GM12878 (cell line): ENCODE measurements around the gene SEPTIN5. TPM values are rescaled to one million over a fixed set of nuclear protein-coding genes. Genes with fewer than 3 reads are reported as not detected.

Source experiments
- ATAC-seq: fragments of 200-7000 bp; cut with Tn5 transposase; 3 replicates; pipeline ENCODE4 v1.9.1; 2020; ENCODE audit warnings: mild to moderate bottlenecking, moderate library complexity
- BruUV-seq: library from RNA; stranded (reverse); fragments of 400-500 nt; replicated peaks from 2 replicates; lab custom pipeline; 2021; lab: Mats Ljungman, UMichigan
- CTCF ChIA-PET: fragments of 300-600 bp; sonication (Branson Sonifier 250); formaldehyde crosslinking; extraction: SDS; loops from one replicate; lab custom pipeline; 2021; ENCODE audit warnings: inconsistent platforms; lab: Yijun Ruan, JAX
- POLR2A ChIA-PET: fragments of 350-600 bp; formaldehyde crosslinking; extraction: SDS; loops from one replicate; lab custom pipeline; 2021; ENCODE audit warnings: inconsistent platforms; lab: Charles Lee
- RAD21 ChIA-PET: fragments of 300-600 bp; sonication (Branson Sonifier 250); formaldehyde crosslinking; loops from one replicate; lab custom pipeline; 2023; ENCODE audit warnings: antibody characterized with exemption; ENCODE audit not compliant: unreplicated experiment; lab: Charles Lee
- SMC1A ChIA-PET: fragments of 300-600 bp; sonication (Branson Sonifier 250); formaldehyde crosslinking; loops from one replicate; lab custom pipeline; 2023; ENCODE audit not compliant: unreplicated experiment, uncharacterized antibody; lab: Charles Lee
- DNase-seq: peaks from one replicate; pipeline ENCODE4 v3.0.0-alpha.2; 2011; ENCODE audit warnings: low read depth, low spot score
- FAIRE-seq: peaks from 3 replicates; lab custom pipeline; 2011; peaks lifted over from hg19 to GRCh38; lab: Jason Lieb, UNC
- H2AFZ ChIP-seq: 2 replicates; pipeline ENCODE4 v1.6.0; 2011; ENCODE audit warnings: low read depth, low read length, control low read depth; ENCODE audit not compliant: control insufficient read depth
- H3K27ac ChIP-seq: 2 replicates; pipeline ENCODE4 v1.5.1; 2011; ENCODE audit warnings: control low read depth; ENCODE audit not compliant: control insufficient read depth, insufficient read depth
- H3K27me3 ChIP-seq, 2 experiments: replicated peaks in 1 of 2; 2 replicates each; pipeline versions ENCODE4 v1.6.0 to v1.6.1; 2011; ENCODE audit warnings: low read length in 1 of 2; ENCODE audit not compliant: control insufficient read depth in 2 of 2, insufficient read depth in 2 of 2
- H3K36me3 ChIP-seq, 2 experiments: 2 replicates each; pipeline ENCODE4 v1.5.1; 2011; ENCODE audit warnings: low read length in 1 of 2; ENCODE audit not compliant: control insufficient read depth in 2 of 2, insufficient read depth in 2 of 2
- H3K4me1 ChIP-seq: 2 replicates; pipeline ENCODE4 v1.6.1; 2011; ENCODE audit warnings: mild to moderate bottlenecking, low read length, moderate library complexity, mixed read lengths; ENCODE audit not compliant: control insufficient read depth, insufficient read depth
- H3K4me2 ChIP-seq: 2 replicates; pipeline ENCODE4 v1.6.0; 2011; ENCODE audit warnings: control low read depth; ENCODE audit not compliant: control insufficient read depth, insufficient read depth
- H3K4me3 ChIP-seq: fragments of 200-600 bp; sonication (generic); 2 replicates; pipeline ENCODE4 v1.5.1; 2016
- H3K79me2 ChIP-seq: 2 replicates; pipeline ENCODE4 v1.6.0; 2011; ENCODE audit warnings: low read length; ENCODE audit not compliant: control insufficient read depth, insufficient read depth
- H3K9ac ChIP-seq: 2 replicates; pipeline ENCODE4 v1.8.0; 2011; ENCODE audit warnings: low read length, control low read depth, mixed read lengths; ENCODE audit not compliant: control insufficient read depth, insufficient read depth
- H3K9me3 ChIP-seq: replicated peaks from 3 replicates; pipeline ENCODE4 v1.5.1; 2011; ENCODE audit warnings: mild to moderate bottlenecking, low read length; ENCODE audit not compliant: control insufficient read depth, insufficient read depth
- H4K20me1 ChIP-seq: 2 replicates; pipeline ENCODE4 v1.6.0; 2011; ENCODE audit not compliant: control insufficient read depth, insufficient read depth
- CTCF ChIP-seq, 3 experiments: IDR thresholded peaks in 2 of 3; conservative IDR thresholded peaks in 1 of 3; 2 replicates each; pipeline ENCODE4 v1.5.1; 2011; ENCODE audit warnings: low read depth in 3 of 3, low read length in 3 of 3, mild to moderate bottlenecking in 3 of 3, control low read depth in 2 of 3, moderate library complexity in 2 of 3, inconsistent platforms in 1 of 3, mixed read lengths in 1 of 3; ENCODE audit not compliant: control insufficient read depth in 2 of 3, insufficient read depth in 1 of 3; ENCODE audit errors: extremely low read depth in 1 of 3
- RAD21 ChIP-seq: IDR thresholded peaks from 2 replicates; pipeline ENCODE4 v1.6.1; 2011; ENCODE audit warnings: mild to moderate bottlenecking, low read depth, low read length, moderate library complexity; ENCODE audit not compliant: insufficient read depth
- SMC3 ChIP-seq: IDR thresholded peaks from 2 replicates; pipeline ENCODE4 v1.6.1; 2011; ENCODE audit warnings: low read length, improper control_type of control experiment, borderline replicate concordance
- WGBS: methylation state at CpG from one replicate; pipeline ENCODE4 v1.1.6; 2016; ENCODE audit warnings: low lambda C conversion rate; ENCODE audit not compliant: insufficient replicate concordance, insufficient coverage; ENCODE audit errors: missing lambda C conversion rate; 5-methylcytosine and 5-hydroxymethylcytosine counted together
- in situ Hi-C: fragments of 300-500 bp; cut with MboI; formaldehyde crosslinking; loops from 9 replicates; pipeline ENCODE4 v1.14.3; 2018; ENCODE audit warnings: mixed read lengths
- intact Hi-C: fragments of 100-400 bp; cut with micrococcal nuclease; formaldehyde crosslinking; loops from one replicate; pipeline ENCODE4 v1.14.2; 2022; ENCODE audit not compliant: unreplicated experiment
- polyA plus RNA-seq, 11 experiments: library from polyadenylated mRNA; depleted of rRNA in 4 of 11; unstranded in 6 of 11; stranded (reverse) in 5 of 11; fragments of >200 nt; fragmentation: Nextera tagmentation in 4 of 11; fragmentation: Illumina TruSeq in 1 of 11; extraction: Ambion mirVana in 4 of 11; extraction: Trizol in 1 of 11; gene quantifications; 1 replicate in 1 of 11; 2 replicates in 10 of 11; pipeline versions ENCODE4 v1.2.1 to v1.2.3, GENCODE V29; 2011 to 2016; ENCODE audit warnings: inconsistent platforms in 2 of 11, missing spikeins in 2 of 11, low read depth in 1 of 11
- total RNA-seq, 4 experiments: library from RNA; depleted of rRNA in 3 of 4; stranded (reverse); fragments of >200 nt in 3 of 4; fragmentation: Illumina TruSeq in 1 of 4; extraction: Trizol in 1 of 4; gene quantifications; 2 replicates each; pipeline versions ENCODE4 v1.2.1 to v1.2.3, GENCODE V29; 2013 to 2021
- TF ChIP-seq, protein P1 (sequence below): fragments of 150-350 bp; IDR thresholded peaks from 2 replicates; pipeline ENCODE4 v1.6.1; 2016; ENCODE audit warnings: low read depth, low read length

SEPTIN5 gene
- total and polyA plus RNA-seq, 10 of the 15 experiments (the other 5 are each of a cell fraction or from before 2014, with no cell fraction given): 0.13 to 1.1 (median 0.34) TPM; not detected in 5

DNA sequence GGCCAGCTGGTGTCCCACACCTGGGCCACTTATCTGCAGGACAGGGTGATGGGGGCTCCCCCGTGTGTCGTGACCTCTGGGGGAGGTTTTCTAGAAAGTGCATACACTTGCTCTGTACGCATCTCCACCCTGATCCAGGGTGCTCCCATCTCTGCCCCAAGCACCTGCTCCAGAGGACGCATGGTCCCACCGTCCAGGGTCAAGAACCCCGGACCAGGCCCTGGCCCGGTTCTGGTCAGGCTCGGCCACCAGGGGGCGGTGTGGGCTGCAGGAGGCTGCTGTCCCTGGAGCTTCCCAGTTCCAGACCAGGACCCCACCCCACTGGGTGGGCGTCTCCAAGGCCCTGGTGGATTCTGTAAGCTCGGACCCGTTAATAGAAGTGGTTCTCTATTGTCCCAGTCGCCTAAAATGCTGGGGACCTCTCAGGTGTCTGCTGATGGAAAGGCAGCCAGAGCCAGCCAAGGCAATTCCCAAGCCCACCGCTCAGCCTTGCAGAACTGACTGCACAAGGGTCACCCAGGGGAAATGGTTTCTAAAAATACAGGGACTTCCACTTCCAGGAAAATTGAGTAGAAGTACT, 34.7 kb upstream of the SEPTIN5 start:
- ChIA-PET POLR2A (no interaction called here), CTCF (interaction anchor here (0.7 to 1.8 kb wide), 6 partner anchors 10 to 230 kb away, joined by 3 to 5 read pairs (median 3); no protein-coding TSS in a partner anchor)

More for the DNA sequence above, 34.7 kb upstream of the SEPTIN5 start:
- no TSS peak for BruUV-seq
- in situ Hi-C loops: no loop called here
- H3K4me3 ChIP-seq: no peak overlapping the region
- H3K27ac ChIP-seq: no peak overlapping the region
- intact Hi-C loops: no loop called here
- H3K4me2 ChIP-seq: no peak overlapping the region
- TF ChIP-seq SMC3 (peak; percentile 41; the same call in 1 of the 2 replicates), RAD21 (0 out of 2 replicates have a peak, but pooled peaks have one; percentile 19), CTCF (IDR thresholded peaks at IDR 0.05 in 2 of 3, conservative IDR thresholded peaks at IDR 0.05 in 1 of 3; ENCODE audit: control insufficient read depth in 2 of 3, extremely low read depth in 1 of 3, insufficient read depth in 1 of 3, low read depth in 3 of 3, low read length in 3 of 3) (peak; percentile 47 to 79 (median 67))
- TF ChIP-seq, protein P1, sequence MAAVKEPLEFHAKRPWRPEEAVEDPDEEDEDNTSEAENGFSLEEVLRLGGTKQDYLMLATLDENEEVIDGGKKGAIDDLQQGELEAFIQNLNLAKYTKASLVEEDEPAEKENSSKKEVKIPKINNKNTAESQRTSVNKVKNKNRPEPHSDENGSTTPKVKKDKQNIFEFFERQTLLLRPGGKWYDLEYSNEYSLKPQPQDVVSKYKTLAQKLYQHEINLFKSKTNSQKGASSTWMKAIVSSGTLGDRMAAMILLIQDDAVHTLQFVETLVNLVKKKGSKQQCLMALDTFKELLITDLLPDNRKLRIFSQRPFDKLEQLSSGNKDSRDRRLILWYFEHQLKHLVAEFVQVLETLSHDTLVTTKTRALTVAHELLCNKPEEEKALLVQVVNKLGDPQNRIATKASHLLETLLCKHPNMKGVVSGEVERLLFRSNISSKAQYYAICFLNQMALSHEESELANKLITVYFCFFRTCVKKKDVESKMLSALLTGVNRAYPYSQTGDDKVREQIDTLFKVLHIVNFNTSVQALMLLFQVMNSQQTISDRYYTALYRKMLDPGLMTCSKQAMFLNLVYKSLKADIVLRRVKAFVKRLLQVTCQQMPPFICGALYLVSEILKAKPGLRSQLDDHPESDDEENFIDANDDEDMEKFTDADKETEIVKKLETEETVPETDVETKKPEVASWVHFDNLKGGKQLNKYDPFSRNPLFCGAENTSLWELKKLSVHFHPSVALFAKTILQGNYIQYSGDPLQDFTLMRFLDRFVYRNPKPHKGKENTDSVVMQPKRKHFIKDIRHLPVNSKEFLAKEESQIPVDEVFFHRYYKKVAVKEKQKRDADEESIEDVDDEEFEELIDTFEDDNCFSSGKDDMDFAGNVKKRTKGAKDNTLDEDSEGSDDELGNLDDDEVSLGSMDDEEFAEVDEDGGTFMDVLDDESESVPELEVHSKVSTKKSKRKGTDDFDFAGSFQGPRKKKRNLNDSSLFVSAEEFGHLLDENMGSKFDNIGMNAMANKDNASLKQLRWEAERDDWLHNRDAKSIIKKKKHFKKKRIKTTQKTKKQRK: no peak
- ChIA-PET SMC1A (no interaction called here), RAD21 (no interaction called here)
- WGBS: 19% methylated on average over 14 of the region's 14 CpGs
- H3K9ac ChIP-seq: no peak overlapping the region
- H2AFZ ChIP-seq: no peak overlapping the region
- H3K36me3 ChIP-seq: no peaks in the 10 kb centered on the region
- FAIRE-seq: no peak
- H3K27me3 ChIP-seq: no peaks in the 10 kb centered on the region
- no peaks in the 10 kb centered on the region for H3K4me1 ChIP-seq
- ATAC-seq: peak; percentile 56
- no peaks in the 10 kb centered on the region for H3K79me2 ChIP-seq
- no peaks in the 10 kb centered on the region for H3K9me3 ChIP-seq
- no peaks in the 10 kb centered on the region for H4K20me1 ChIP-seq
- DNase-seq: no peak
